Esophagus muscularis mucosa (tissue), 4 donors: ENCODE measurements around the gene ALG12. TPM values are rescaled to one million over a fixed set of nuclear protein-coding genes. Genes with fewer than 3 reads are reported as not detected.

Source experiments
- DNase-seq: peaks from one replicate; pipeline ENCODE4 v3.0.0-alpha.2; 2017; ENCODE audit errors: extremely low spot score
- H3K27ac ChIP-seq, 4 donors: fragments of 200-600 bp; sonication (generic); replicated peaks in 1 of 4; 1 replicate in 3 of 4; 2 replicates in 1 of 4; pipeline ENCODE4 v1.5.1; 2016 to 2019; ENCODE audit warnings: mild to moderate bottlenecking in 1 of 4
- H3K27me3 ChIP-seq, 4 donors: fragments of 200-600 bp; sonication (generic); one replicate each; pipeline versions ENCODE4 v1.5.1 to v1.6.0; 2016 to 2019
- H3K36me3 ChIP-seq, 4 donors: fragments of 200-600 bp; sonication (generic); one replicate each; pipeline ENCODE4 v1.5.1; 2016 to 2019
- H3K4me1 ChIP-seq, 4 donors: fragments of 200-600 bp; sonication (generic); one replicate each; pipeline ENCODE4 v1.5.1; 2016 to 2019
- H3K4me3 ChIP-seq, 4 donors: fragments of 200-600 bp; sonication (generic); 1 replicate in 2 of 4; 2 replicates in 2 of 4; pipeline ENCODE4 v1.5.1; 2016 to 2019; ENCODE audit warnings: mild to moderate bottlenecking in 4 of 4, moderate library complexity in 1 of 4
- H3K9me3 ChIP-seq, 4 donors: fragments of 200-600 bp; sonication (generic); 1 replicate in 3 of 4; 2 replicates in 1 of 4; pipeline ENCODE4 v1.5.1; 2016 to 2019
- CTCF ChIP-seq, 3 experiments: fragments of 200-600 bp in 2 of 3; fragments of 450-650 bp in 1 of 3; sonication (generic) in 2 of 3; IDR thresholded peaks; one replicate each; pipeline ENCODE4 v1.5.1; 2017 to 2019; ENCODE audit warnings: antibody characterized with exemption in 3 of 3, mild to moderate bottlenecking in 2 of 3, moderate library complexity in 1 of 3
- EP300 ChIP-seq: sonication (generic); formaldehyde crosslinking; IDR thresholded peaks from one replicate; pipeline ENCODE4 v1.6.1; 2017; ENCODE audit warnings: antibody characterized with exemption
- POLR2A ChIP-seq: fragments of 450-650 bp; IDR thresholded peaks from one replicate; pipeline ENCODE4 v1.6.1; 2017; ENCODE audit warnings: antibody characterized with exemption, moderate library complexity, mild to moderate bottlenecking, low read depth
- POLR2AphosphoS5 ChIP-seq, 2 donors: sonication (generic); formaldehyde crosslinking; IDR thresholded peaks; one replicate each; pipeline ENCODE4 v1.6.1; 2017; ENCODE audit warnings: antibody characterized with exemption in 2 of 2
- WGBS: methylation state at CpG from one replicate; pipeline ENCODE4 v1.1.5; 2018; 5-methylcytosine and 5-hydroxymethylcytosine counted together
- intact Hi-C: fragments of 100-400 bp; cut with DNase I; formaldehyde crosslinking; loops from one replicate; pipeline ENCODE4 v1.15.1; 2023
- total RNA-seq, 4 donors: library from RNA; depleted of rRNA; stranded (reverse); fragments of >200 nt; gene quantifications; one replicate each; pipeline versions ENCODE4 v1.1.0 to v1.2.1, GENCODE V29; 2016

Gene ALG12
- total RNA-seq, 4 donors from 2014 or later: 17.7 to 28.0 (median 23.8) TPM

- no peak overlapping the region for H3K27ac ChIP-seq
- TF ChIP-seq POLR2A (no peak), EP300 (no peak), POLR2AphosphoS5 (IDR thresholded peaks at IDR 0.05) (no peak), CTCF (IDR thresholded peaks at IDR 0.05) (no peak)
- H3K36me3 ChIP-seq: peaks cover 7 to 36% (median 25%) of the 10 kb centered on the region in 4 donors
- no peak for DNase-seq
- intact Hi-C loops: no loop called here
- WGBS: 77% methylated on average over 17 of the region's 18 CpGs
- no peaks in the 10 kb centered on the region for H3K9me3 ChIP-seq
- peaks cover 0 to 20% (median 8%) of the 10 kb centered on the region in 4 donors for H3K27me3 ChIP-seq
- no peak overlapping the region for H3K4me3 ChIP-seq
- peaks cover 21 to 46% (median 41%) of the 10 kb centered on the region in 4 donors for H3K4me1 ChIP-seq
Observed at GRCh38 chr22:49926916-49927315, 8.7 kb upstream of the ALG12 start.

- 73% methylated on average over 22 of the region's 24 CpGs for WGBS
Observed at GRCh38 chr22:49925525-49926128, 7.4 kb upstream of the ALG12 start.

GRCh38 chr22:49924113-49924833 lies 6.0 kb upstream of the ALG12 start:
- Histone ChIP-seq H3K36me3 (peaks cover 20 to 57% (median 40%) of the 10 kb centered on the region in 4 donors), H3K4me1 (peaks cover 5 to 34% (median 22%) of the 10 kb centered on the region in 4 donors), H3K9me3 (no peaks in the 10 kb centered on the region), H3K27ac (peak overlapping the region in 1 of 4 donors; percentile 50), H3K4me3 (no peak overlapping the region), H3K27me3 (peaks cover 0 to 13% (median 8%) of the 10 kb centered on the region in 4 donors)
- DNase-seq: no peak
- intact Hi-C loops: no loop called here
- WGBS: 92% methylated on average over 13 of the region's 31 CpGs
- TF ChIP-seq EP300 (no peak), CTCF (IDR thresholded peaks at IDR 0.05) (no peak), POLR2A (no peak), POLR2AphosphoS5 (IDR thresholded peaks at IDR 0.05) (no peak)

More at GRCh38 chr22:49925525-49926128, 7.4 kb upstream of the ALG12 start:
- TF ChIP-seq POLR2AphosphoS5 (IDR thresholded peaks at IDR 0.05) (no peak), CTCF (IDR thresholded peaks at IDR 0.05) (no peak), EP300 (no peak), POLR2A (no peak)
- H3K4me1 ChIP-seq: peaks cover 10 to 34% (median 29%) of the 10 kb centered on the region in 4 donors
- H3K27ac ChIP-seq: no peak overlapping the region
- intact Hi-C loops: no loop called here
- DNase-seq: no peak
- peaks cover 0 to 20% (median 8%) of the 10 kb centered on the region in 4 donors for H3K27me3 ChIP-seq
- H3K36me3 ChIP-seq: peaks cover 17 to 49% (median 34%) of the 10 kb centered on the region in 4 donors
- no peaks in the 10 kb centered on the region for H3K9me3 ChIP-seq
- H3K4me3 ChIP-seq: no peak overlapping the region

GRCh38 chr22:49923445-49923844 lies 5.2 kb upstream of the ALG12 start:
- intact Hi-C loops: no loop called here
- Histone ChIP-seq H3K27me3 (peaks cover 0 to 5% (median under 1%) of the 10 kb centered on the region in 4 donors), H3K4me1 (peaks cover 11 to 34% (median 23%) of the 10 kb centered on the region in 4 donors), H3K27ac (peak overlapping the region; percentile 40 to 58 (median 46)), H3K4me3 (peak overlapping the region in 2 of 4 donors; percentile 3 to 7), H3K36me3 (peaks cover 20 to 57% (median 40%) of the 10 kb centered on the region in 4 donors), H3K9me3 (no peaks in the 10 kb centered on the region)
- no peak for DNase-seq
- 49% methylated on average over 16 of the region's 16 CpGs for WGBS
- peak in 1 of 2 donors; percentile 36 for TF ChIP-seq POLR2AphosphoS5 (IDR thresholded peaks at IDR 0.05)
- no peak for TF ChIP-seq EP300
- TF ChIP-seq CTCF (IDR thresholded peaks at IDR 0.05): peak; percentile 56 to 62 (median 58)
- TF ChIP-seq POLR2A: no peak
